Measurements from ENCODE around the gene KIF26B.
"Not testable (repeated sequence)": the region's sequence is repeated elsewhere in the genome, so short reads cannot be mapped to it uniquely, and the experiment has no call there.

The KIF26B gene

DNA sequence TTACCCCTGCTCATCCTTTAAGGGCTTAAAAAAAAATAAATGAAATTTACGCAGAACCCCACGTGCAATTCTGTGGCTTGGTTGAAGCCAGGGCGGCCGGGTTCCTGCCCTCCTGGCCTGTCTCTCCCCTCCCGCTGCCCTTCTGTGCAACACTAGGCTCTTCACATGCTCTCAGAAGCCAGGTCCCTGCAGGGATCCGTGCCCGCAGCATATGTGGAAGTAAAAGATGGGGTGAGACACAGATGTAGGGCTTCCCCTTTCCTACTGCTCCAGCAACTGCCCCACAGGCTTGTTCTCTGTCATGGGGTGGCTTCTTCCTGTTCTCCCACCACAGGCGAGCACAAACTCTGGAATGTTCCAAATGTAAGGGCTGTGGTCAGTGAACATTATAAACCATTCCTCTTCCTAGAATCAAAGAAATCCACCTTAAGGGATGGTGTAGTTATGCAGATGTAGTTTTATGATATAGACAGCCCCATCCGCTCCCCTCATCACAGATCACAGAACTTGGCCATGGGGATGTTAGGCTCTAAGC, 535.4 kb downstream of the KIF26B start:
- no peak for DNase-seq

DNA sequence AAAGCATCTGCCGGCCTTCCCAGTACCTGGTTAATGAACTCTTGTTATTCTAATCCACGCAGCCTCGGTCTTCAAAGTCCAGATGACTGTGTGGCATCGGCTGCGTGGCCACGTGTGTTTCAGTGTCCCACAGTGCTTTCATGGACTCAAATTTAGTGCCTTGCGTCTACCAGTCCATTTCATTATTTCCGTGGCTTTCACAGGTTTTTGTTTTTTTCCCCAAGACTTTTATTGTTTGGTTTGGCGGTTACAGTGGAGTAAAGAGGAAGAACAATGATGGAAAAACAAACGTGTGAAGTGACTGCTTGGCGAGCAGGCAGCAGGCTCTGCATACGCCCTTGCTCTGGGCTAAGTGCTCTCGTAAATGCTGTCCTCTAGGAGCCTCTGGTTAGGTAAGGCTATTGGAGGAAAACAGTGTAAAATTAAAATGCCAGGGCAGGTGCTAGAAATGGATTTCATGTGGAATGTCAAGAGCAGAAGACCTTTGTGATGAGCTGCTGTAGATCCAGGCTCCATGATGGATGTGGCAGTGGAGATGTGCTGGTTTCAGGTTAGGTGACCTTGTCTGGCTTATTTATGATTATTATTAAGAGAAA, 536.3 kb downstream of the KIF26B start:
- no peak for DNase-seq

- no peak for DNase-seq
These were observed 537.1 kb downstream of the KIF26B start for GRCh38 chr1:245691897-245692296.

GRCh38 chr1:245692318-245692717, 537.5 kb downstream of the KIF26B start:
- no peak for DNase-seq

GRCh38 chr1:245693116-245693793, 538.5 kb downstream of the KIF26B start:
- DNase-seq = no peak

GRCh38 chr1:245693941-245694752, 539.4 kb downstream of the KIF26B start:
- no peak for DNase-seq

DNA sequence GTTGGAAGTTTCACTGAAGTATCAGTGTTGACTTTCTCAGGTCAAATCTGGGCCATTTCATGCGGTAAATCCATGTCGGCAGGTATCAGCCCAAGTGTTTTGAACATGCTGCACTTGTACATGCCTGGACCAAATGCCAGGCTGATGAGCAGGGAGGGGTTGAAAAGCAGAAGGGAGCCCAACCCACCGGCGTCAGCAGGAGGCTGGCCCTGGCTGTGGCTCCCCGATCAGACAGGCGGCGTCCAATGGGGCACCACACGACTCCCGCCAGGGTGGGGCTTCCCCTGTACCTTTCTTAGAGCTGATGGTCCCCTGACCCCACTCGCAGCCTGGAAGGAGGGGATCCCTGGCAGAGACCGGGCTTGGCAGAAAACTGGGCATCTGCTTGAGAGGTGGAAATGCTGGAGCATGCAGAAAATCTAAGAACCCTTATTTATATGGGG, 540.0 kb downstream of the KIF26B start:
- no peak for DNase-seq

GRCh38 chr1:245695211-245695610, 540.4 kb downstream of the KIF26B start:
- no peak for DNase-seq

- DNase-seq = not testable (repeated sequence)
These were observed 540.9 kb downstream of the KIF26B start for GRCh38 chr1:245695701-245696100.

DNA sequence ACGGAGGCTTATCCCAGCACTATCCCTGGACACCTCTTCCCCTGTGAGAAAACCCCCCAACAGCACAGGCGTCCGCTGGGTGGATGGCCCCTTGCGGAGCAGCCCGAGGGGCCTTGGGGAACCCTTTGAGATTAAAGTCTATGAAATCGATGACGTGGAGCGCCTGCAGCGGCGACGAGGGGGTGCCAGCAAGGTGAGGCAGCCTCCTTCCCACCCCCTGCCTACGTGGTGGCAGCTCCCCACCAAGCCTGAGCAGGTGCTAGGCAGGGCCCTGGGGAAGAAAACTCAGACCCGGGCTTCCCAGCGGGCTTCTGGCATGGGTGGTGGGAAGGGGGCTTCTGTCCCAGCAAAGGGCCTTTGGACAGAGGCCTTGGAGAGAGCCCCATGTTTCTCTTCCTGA, 543.3 kb downstream of the KIF26B start:
- DNase-seq = no peak

- no peak for DNase-seq
These were observed 544.1 kb downstream of the KIF26B start for GRCh38 chr1:245698860-245699259.

GRCh38 chr1:245700631-245701030, 545.8 kb downstream of the KIF26B start:
- no peak for DNase-seq

DNA sequence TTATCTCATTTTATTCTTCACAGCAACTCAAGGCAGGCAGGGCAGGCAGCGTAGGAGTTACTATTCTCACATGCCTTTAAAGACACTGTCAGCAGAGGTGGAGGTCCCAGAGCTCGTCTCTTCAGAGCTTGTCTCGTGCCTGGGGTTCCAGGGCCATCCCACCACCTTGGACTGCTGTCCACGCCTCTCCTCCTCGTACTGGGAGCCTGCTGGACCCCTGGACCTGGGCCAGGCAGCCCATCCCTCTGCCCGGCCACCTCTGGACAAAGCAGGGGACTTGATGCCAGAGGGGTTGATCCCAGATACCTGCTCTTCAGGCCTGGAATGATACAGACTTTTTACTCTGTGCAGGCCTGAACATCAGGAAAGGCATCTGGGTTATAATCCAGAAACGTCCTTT, 546.8 kb downstream of the KIF26B start:
- DNase-seq = no peak

- DNase-seq = no peak
These were observed 547.6 kb downstream of the KIF26B start for GRCh38 chr1:245702346-245702745.

GRCh38 chr1:245704341-245704740, 549.6 kb downstream of the KIF26B start:
- DNase-seq = no peak

DNA sequence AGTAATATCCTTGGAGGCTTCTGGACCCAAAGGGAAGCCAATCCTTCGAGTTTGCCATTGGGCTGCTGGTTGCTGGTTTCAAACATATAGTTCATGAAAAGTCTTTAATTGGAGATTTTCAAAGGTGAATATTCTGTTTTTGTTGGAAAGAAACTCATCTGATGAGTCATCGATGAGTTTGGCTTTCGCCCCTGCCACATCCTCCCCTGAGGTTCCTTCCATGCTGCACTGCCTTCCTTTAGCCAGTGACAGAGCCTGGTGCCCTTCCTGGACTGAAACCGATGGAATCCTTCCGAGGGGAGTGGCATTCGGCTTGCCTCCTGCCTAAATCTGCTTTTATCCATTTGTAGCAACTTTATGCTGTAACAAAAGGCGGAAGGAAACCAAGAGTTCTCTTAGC, 550.0 kb downstream of the KIF26B start:
- no peak for DNase-seq

- DNase-seq = no peak
These were observed 553.2 kb downstream of the KIF26B start for GRCh38 chr1:245707941-245708340.

DNA sequence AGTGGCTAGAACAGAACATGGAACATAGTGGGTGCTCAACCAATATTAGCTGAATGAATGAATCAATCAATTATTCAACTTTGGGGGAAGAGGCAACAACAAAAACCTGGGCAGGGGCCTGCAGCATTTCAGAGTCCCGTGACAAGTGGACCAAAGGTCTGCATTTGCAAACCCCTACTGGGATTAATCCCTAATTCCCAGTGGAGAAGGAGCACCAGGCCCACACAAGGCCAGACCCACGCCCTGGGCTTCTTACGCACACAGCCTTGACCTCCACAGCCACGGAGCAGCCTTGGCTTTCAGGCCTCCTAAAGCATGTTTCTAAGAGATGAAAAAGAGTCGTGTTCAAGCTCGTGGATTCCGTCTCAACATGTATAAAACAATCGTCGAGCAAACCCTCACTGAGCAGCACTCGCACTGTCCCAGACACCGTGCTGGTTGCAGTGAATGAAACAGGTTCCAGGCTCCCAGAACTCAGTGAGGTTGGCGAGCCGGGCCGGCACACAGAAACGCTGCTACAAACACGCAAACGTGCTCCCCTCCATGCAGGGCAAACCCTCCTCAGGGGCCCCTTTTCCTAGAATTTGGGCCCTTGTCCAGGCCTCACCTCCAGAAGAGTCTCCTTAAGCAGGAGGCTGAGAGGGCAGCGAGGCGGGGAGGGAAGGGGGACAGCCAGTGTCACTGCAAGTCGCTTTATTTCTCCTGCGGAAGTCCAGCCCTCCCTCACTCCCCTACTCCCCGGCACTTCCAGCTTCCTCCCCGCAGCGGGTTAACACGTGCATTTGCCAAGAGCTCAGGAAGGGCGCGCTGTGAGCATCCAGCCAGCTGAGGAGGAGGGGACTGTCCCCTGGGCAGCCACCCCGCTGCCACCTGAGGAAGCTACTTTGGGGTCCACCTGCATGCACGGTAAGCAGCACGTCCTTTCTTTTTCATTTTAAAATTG, 556.4 kb downstream of the KIF26B start:
- no peak for DNase-seq

GRCh38 chr1:245714027-245714426, 559.2 kb downstream of the KIF26B start:
- DNase-seq = not testable (repeated sequence)

GRCh38 chr1:245715291-245715701, 560.5 kb downstream of the KIF26B start:
- no peak for DNase-seq

DNA sequence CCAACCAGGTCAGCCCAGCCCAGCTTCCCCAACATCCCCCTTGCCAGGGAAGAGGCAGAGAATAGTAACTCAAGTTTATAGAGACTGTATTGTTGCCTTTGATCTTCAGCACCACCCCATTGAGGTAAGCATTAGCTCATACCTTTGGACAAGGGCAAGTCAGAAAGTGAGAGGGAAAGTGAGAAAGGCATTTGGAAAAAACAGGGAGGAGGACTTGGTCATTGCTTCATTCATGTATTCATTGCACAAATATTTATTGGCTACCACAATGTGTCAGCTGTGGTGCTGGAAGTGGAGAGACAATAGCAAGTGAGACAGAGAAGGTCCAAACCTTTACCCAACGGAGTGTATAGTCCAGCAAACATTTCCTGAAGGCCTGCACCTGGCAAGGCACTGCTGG, 561.2 kb downstream of the KIF26B start:
- DNase-seq = no peak

DNA sequence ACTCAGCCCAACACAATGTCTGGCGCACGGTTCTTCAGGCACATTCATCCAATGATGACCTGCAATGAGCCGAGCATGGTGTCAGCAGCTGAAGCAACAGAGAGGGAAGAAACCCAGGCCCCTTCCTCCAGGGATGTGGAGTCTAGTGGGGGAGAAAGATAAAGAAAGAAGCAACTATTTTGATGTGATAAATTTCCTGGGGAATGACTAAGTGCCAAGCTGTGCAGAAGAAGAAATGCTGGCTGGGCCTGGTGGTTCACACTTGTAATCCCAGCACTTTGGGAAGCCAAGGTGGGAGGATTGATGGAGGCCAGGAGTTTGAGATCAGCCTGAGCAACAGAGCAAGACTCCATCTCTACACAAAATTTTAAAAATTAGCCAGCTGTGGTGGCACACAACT, 561.8 kb downstream of the KIF26B start:
- no peak for DNase-seq

DNA sequence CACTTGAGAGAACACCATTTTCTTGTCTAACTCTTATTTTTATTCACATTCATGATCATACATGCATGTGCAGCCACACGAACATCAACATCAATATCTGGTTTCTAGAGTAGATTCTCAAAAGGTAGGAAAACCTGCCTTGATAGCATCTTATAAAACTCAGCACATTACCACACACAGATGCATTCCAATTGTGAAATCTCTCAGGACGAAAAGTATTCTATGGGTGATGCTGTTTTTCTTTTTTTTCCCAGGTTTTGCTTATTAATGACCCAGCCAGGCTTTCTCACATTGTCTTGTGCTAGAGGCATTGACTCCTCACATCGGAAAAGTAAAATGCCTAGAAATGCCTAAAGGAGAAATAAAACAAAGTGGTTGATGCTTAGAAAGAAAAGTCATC, 562.8 kb downstream of the KIF26B start:
- DNase-seq = no peak

Measured in GF-D8 (cell line).